Measurements from ENCODE around the gene PRKCB.

Gene PRKCB

GRCh38 chr16:24218299-24218698 is 382.5 kb downstream of the PRKCB start:
- no peak overlapping the region for H3K4me2 ChIP-seq (ENCODE audit: low read depth, low read length, poor library complexity, severe bottlenecking)
- no peaks in the 10 kb centered on the region for H4K20me1 ChIP-seq (ENCODE audit: insufficient read depth, low read length, poor library complexity, severe bottlenecking)
- no peak for TF ChIP-seq CTCF (conservative IDR thresholded peaks at IDR 0.05; ENCODE audit: low read length)
- no peak for TF ChIP-seq EZH2phosphoT487 (IDR thresholded peaks at IDR 0.05; ENCODE audit: borderline replicate concordance)
- H3K36me3 ChIP-seq (ENCODE audit: insufficient read depth, low read length): peaks cover 23% of the 10 kb centered on the region; the same call in 1 of the 2 replicates
- H3K4me3 ChIP-seq (ENCODE audit: low read length, poor library complexity, severe bottlenecking): no peak overlapping the region
- H3K79me2 ChIP-seq (ENCODE audit: insufficient read depth, low read length): no peaks in the 10 kb centered on the region
- H3F3A ChIP-seq (ENCODE audit: low read depth): no peaks in the 10 kb centered on the region
- H3K27me3 ChIP-seq (ENCODE audit: insufficient read depth, low read length, poor library complexity, severe bottlenecking): no peaks in the 10 kb centered on the region
- no peak overlapping the region for H2AFZ ChIP-seq (ENCODE audit: low read length)
- no peaks in the 10 kb centered on the region for H3K4me1 ChIP-seq (ENCODE audit: insufficient read depth, low read length, poor library complexity, severe bottlenecking)
- no peaks in the 10 kb centered on the region for H3K9me3 ChIP-seq (ENCODE audit: insufficient read depth, low read depth, low read length)
- H3K9me2 ChIP-seq (replicated peaks; ENCODE audit: low read depth, low read length): no peaks in the 10 kb centered on the region
- no peak overlapping the region for H3K9ac ChIP-seq (ENCODE audit: low read depth, low read length, poor library complexity, severe bottlenecking)

DNA sequence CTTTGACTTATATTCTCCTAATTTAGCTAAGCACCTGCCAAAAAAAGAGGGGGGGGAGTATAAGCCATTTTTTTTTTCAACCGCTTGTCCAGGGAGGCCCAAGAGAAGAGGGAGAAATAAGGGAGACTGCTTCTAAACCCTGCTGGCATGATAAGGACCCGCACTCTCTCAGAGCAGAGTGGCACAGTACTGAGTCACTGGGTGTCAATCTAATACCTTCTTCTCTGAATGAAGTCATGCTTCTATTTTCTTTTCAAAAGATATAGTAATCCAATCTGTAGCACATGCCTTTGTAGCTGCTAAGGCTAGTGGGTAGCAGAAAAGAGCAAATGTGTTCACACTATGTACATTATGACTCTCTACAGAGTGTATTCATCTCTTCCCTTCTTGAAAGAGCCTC is 385.4 kb downstream of the PRKCB start:
- TF ChIP-seq CTCF (conservative IDR thresholded peaks at IDR 0.05; ENCODE audit: low read length) (no peak), EZH2phosphoT487 (IDR thresholded peaks at IDR 0.05; ENCODE audit: borderline replicate concordance) (no peak)
- no peaks in the 10 kb centered on the region for H3K27me3 ChIP-seq (ENCODE audit: insufficient read depth, low read length, poor library complexity, severe bottlenecking)
- H3K79me2 ChIP-seq (ENCODE audit: insufficient read depth, low read length): no peaks in the 10 kb centered on the region
- no peak overlapping the region for H3K4me3 ChIP-seq (ENCODE audit: low read length, poor library complexity, severe bottlenecking)
- H3K36me3 ChIP-seq (ENCODE audit: insufficient read depth, low read length): no peaks in the 10 kb centered on the region; the same call in 1 of the 2 replicates
- H2AFZ ChIP-seq (ENCODE audit: low read length): no peak overlapping the region
- H3K9ac ChIP-seq (ENCODE audit: low read depth, low read length, poor library complexity, severe bottlenecking): no peak overlapping the region
- no peaks in the 10 kb centered on the region for H3F3A ChIP-seq (ENCODE audit: low read depth)
- no peak overlapping the region for H3K4me2 ChIP-seq (ENCODE audit: low read depth, low read length, poor library complexity, severe bottlenecking)
- H3K4me1 ChIP-seq (ENCODE audit: insufficient read depth, low read length, poor library complexity, severe bottlenecking): no peaks in the 10 kb centered on the region
- H4K20me1 ChIP-seq (ENCODE audit: insufficient read depth, low read length, poor library complexity, severe bottlenecking): no peaks in the 10 kb centered on the region
- H3K9me3 ChIP-seq (ENCODE audit: insufficient read depth, low read depth, low read length): no peaks in the 10 kb centered on the region
- H3K9me2 ChIP-seq (replicated peaks; ENCODE audit: low read depth, low read length): no peaks in the 10 kb centered on the region

- Histone ChIP-seq H3F3A (ENCODE audit: low read depth) (no peaks in the 10 kb centered on the region), H2AFZ (ENCODE audit: low read length) (no peak overlapping the region), H3K79me2 (ENCODE audit: insufficient read depth, low read length) (no peaks in the 10 kb centered on the region), H3K9me3 (ENCODE audit: insufficient read depth, low read depth, low read length) (no peaks in the 10 kb centered on the region), H3K9ac (ENCODE audit: low read depth, low read length, poor library complexity, severe bottlenecking) (no peak overlapping the region), H3K27me3 (ENCODE audit: insufficient read depth, low read length, poor library complexity, severe bottlenecking) (no peaks in the 10 kb centered on the region), H3K9me2 (replicated peaks; ENCODE audit: low read depth, low read length) (no peaks in the 10 kb centered on the region), H3K36me3 (ENCODE audit: insufficient read depth, low read length) (no peaks in the 10 kb centered on the region), H3K4me3 (ENCODE audit: low read length, poor library complexity, severe bottlenecking) (no peak overlapping the region), H3K4me1 (ENCODE audit: insufficient read depth, low read length, poor library complexity, severe bottlenecking) (no peaks in the 10 kb centered on the region), H3K4me2 (ENCODE audit: low read depth, low read length, poor library complexity, severe bottlenecking) (no peak overlapping the region), H4K20me1 (ENCODE audit: insufficient read depth, low read length, poor library complexity, severe bottlenecking) (no peaks in the 10 kb centered on the region)
- TF ChIP-seq CTCF (conservative IDR thresholded peaks at IDR 0.05; ENCODE audit: low read length) (no peak), EZH2phosphoT487 (IDR thresholded peaks at IDR 0.05; ENCODE audit: borderline replicate concordance) (no peak)
These were observed 392.7 kb downstream of the PRKCB start for GRCh38 chr16:24228514-24228913.
